NT2/D1 (cell line): ENCODE data around the gene GALNT6.

Experiments used
- SUZ12 ChIP-seq: IDR thresholded peaks from 2 replicates; pipeline ENCODE4 v1.6.1; 2011; ENCODE audit not compliant: insufficient read length, insufficient read depth; ENCODE audit errors: extremely low read depth
- YY1 ChIP-seq: IDR thresholded peaks from 2 replicates; pipeline ENCODE4 v1.6.1; 2011; ENCODE audit not compliant: insufficient read length, insufficient read depth
- ZNF274 ChIP-seq: IDR thresholded peaks from 2 replicates; pipeline ENCODE4 v1.6.1; 2011; ENCODE audit warnings: mild to moderate bottlenecking, low read depth, low read length

- TF ChIP-seq SUZ12 (no peak), YY1 (no peak), ZNF274 (no peak)
These were observed 3.0 kb downstream of the GALNT6 start for GRCh38 chr12:51388069-51388799.
